ENCODE measurements around the gene CX3CR1. TPM values are rescaled to one million over a fixed set of nuclear protein-coding genes. Genes with fewer than 3 reads are reported as not detected.

The CX3CR1 gene
- total and polyA plus RNA-seq, 8 donors = 0.08 to 13.0 (median 1.2) TPM

DNA sequence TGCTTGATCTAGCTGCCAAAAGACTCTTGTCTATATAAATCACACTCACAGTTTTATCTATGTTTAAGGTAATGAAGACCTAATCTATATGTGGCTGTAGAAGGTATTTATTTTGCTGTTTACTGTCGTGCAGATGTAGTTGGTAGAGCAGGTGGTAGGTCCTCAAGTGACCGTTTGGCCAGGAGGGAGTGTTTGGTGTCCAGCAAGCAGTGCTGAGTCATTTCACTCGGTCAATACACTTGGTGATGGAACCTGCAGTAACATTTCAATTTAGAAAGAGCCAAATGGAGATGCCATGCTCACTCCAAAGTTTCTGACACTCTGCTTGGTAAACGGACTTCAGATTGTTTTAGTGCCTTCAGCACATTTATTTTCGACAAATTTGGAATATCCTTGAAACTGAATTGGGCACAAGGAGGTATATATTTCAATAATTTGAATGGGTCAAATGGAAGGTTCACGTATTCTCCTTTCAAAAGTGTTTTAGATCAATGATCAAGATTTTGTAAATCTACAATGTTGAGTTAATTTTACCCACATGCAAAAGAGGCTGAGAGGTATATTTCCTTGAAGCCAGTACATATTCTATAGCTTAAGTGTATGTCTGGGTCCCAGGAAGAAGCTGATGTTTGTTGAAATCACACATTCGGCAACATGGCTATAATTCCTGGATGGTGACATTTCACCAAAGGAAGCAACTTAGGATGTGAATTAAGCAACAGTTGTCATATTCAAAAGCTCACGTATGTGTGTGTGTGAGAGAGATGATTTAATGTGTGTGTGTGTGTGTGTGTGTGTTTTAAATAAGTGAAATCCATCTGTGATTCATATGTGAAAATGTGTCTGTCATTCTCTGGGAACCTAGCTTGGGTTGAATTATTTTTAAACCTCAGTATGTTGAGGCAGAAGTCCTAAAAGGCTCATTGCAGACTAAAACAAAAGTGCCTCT, 7.7 kb upstream of the CX3CR1 start:
- H3K36me3 ChIP-seq = no peaks in the 10 kb centered on the region
- H3K4me3 ChIP-seq = no peak overlapping the region
- WGBS, 2 donors = 50 to 55% methylated on average over 8 of the region's 8 CpGs
- H3K4me1 ChIP-seq = peaks cover 4 to 9% (median 4%) of the 10 kb centered on the region in 3 donors
- H3K9me3 ChIP-seq = no peaks in the 10 kb centered on the region
- TF ChIP-seq, protein P1, sequence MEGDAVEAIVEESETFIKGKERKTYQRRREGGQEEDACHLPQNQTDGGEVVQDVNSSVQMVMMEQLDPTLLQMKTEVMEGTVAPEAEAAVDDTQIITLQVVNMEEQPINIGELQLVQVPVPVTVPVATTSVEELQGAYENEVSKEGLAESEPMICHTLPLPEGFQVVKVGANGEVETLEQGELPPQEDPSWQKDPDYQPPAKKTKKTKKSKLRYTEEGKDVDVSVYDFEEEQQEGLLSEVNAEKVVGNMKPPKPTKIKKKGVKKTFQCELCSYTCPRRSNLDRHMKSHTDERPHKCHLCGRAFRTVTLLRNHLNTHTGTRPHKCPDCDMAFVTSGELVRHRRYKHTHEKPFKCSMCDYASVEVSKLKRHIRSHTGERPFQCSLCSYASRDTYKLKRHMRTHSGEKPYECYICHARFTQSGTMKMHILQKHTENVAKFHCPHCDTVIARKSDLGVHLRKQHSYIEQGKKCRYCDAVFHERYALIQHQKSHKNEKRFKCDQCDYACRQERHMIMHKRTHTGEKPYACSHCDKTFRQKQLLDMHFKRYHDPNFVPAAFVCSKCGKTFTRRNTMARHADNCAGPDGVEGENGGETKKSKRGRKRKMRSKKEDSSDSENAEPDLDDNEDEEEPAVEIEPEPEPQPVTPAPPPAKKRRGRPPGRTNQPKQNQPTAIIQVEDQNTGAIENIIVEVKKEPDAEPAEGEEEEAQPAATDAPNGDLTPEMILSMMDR (IDR thresholded peaks at IDR 0.05) = no peak
- no peak overlapping the region for H3K27ac ChIP-seq
- peak in 3 of 4 donors; percentile 45 to 61 (median 46) for ATAC-seq
- peak in 1 of 6 donors; percentile 32 for DNase-seq
- H3K27me3 ChIP-seq = no peaks in the 10 kb centered on the region
- intact Hi-C loops (cut with DNase I) = loop anchor here (5.0 to 10.0 kb wide), 3 partner anchors 95 to 163 kb away; partner anchors contain the start of gene XIRP1 (in 1 of the 3)
- FAIRE-seq = no peak

DNA sequence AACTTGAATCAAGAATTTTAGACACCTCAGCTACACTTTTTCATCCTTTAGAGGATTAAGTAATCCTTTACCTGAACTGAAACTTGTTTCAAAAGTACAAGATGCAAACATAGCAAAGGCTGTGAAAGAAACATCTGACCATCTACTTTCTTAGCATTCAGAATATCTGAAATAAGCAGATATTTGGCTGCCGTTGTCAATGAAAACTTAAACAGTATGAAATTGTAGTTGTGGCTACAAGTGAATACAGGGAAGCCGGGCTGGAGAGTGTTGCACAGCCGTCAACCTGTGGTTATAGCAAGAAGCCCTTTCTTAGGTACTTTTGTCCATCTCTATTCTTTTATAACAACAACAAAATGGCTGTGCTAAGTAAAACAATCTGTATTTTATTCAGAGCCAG, 6.9 kb upstream of the CX3CR1 start:
- Histone ChIP-seq H3K9me3 (no peaks in the 10 kb centered on the region), H3K27me3 (no peaks in the 10 kb centered on the region), H3K4me3 (no peak overlapping the region), H3K27ac (no peak overlapping the region), H3K4me1 (peaks cover 4 to 9% (median 4%) of the 10 kb centered on the region in 3 donors), H3K36me3 (no peaks in the 10 kb centered on the region)
- TF ChIP-seq, protein P1 (IDR thresholded peaks at IDR 0.05) = no peak
- ATAC-seq = no peak
- no peak for FAIRE-seq
- intact Hi-C loops (cut with DNase I) = loop anchor here (5.0 to 10.0 kb wide), 3 partner anchors 94 to 162 kb away; partner anchors contain the start of gene XIRP1 (in 1 of the 3)
- no peak for DNase-seq
- WGBS, 2 donors = 60 to 61% methylated on average over 3 of the region's 3 CpGs

DNA sequence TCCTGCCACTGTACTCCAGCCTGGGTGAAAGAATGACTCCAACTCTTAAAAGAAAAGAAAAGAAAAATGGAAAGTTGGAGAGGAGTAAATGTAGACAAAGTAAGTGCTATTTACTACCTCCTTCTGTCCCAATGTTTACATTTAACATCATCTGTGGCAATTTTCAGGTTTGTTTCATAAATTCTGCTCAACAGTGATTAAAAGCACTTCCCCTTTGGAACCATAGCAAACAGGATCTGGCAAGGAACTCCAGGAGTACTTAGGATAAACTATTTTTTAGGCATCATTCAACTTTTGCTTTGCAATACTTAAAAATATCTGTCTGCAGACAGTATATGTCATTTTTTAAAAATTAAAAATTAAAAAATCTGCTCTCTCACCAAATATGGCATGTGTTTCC, 5.5 kb upstream of the CX3CR1 start:
- Histone ChIP-seq H3K4me3 (no peak overlapping the region), H3K27me3 (no peaks in the 10 kb centered on the region), H3K9me3 (no peaks in the 10 kb centered on the region), H3K36me3 (no peaks in the 10 kb centered on the region), H3K4me1 (no peaks in the 10 kb centered on the region), H3K27ac (no peak overlapping the region)
- intact Hi-C loops (cut with DNase I) = loop anchor here (5.0 to 10.0 kb wide), 3 partner anchors 93 to 161 kb away; partner anchors contain the start of gene XIRP1 (in 1 of the 3)
- FAIRE-seq = no peak
- DNase-seq = no peak
- ATAC-seq = no peak
- TF ChIP-seq, protein P1 (IDR thresholded peaks at IDR 0.05) = no peak

DNA sequence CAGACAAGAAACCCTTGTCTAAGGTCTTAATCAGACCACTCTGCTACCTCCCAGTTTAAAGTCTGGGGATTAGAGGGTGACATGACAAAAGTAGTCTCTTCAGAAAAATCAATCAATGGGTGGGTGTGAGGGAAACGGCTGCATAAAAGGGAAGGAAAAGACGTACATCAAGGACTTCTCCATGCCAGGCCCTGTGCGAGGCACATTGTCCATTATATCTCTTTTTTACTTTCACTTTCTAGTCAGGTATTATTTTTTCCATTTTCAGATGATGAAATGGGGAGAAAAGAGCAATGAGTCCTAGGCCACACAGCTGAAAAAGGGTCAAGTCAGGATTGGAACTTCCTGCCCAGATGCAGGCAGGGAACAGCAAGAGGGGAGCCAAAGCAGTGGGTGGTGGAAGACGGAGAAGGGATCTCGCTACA, 4.6 kb upstream of the CX3CR1 start:
- Histone ChIP-seq H3K4me1 (no peaks in the 10 kb centered on the region), H3K4me3 (no peak overlapping the region), H3K27me3 (no peaks in the 10 kb centered on the region), H3K9me3 (no peaks in the 10 kb centered on the region), H3K27ac (no peak overlapping the region), H3K36me3 (no peaks in the 10 kb centered on the region)
- WGBS, 2 donors = 80 to 90% methylated on average over 5 of the region's 5 CpGs
- no peak for DNase-seq
- no peak for FAIRE-seq
- intact Hi-C loops (cut with DNase I) = loop anchor here in 2 of 3 donors (10.0 kb wide), 1 partner anchor 160 kb away; no protein-coding TSS in a partner anchor
- ATAC-seq = no peak
- TF ChIP-seq, protein P1 (IDR thresholded peaks at IDR 0.05) = no peak
